ENCODE data around the gene STAT3. TPM values are rescaled to one million over a fixed set of nuclear protein-coding genes. Genes with fewer than 3 reads are reported as not detected.
A peak's percentile ranks its signal among the peaks of the same experiment; 100 is the strongest.
"Not testable (repeated sequence)": the region's sequence is repeated elsewhere in the genome, so short reads cannot be mapped to it uniquely, and the experiment has no call there.

Gene STAT3
- total RNA-seq, 3 donors from 2014 or later (not counting 1 experiment from before 2014, with no cell fraction given) = 190 to 246 (median 206) TPM

GRCh38 chr17:42421507-42422338, 33.5 kb upstream of the STAT3 start:
- no peaks in the 10 kb centered on the region for H3K9me3 Mint-ChIP-seq
- H3K36me3 ChIP-seq (ENCODE audit: control insufficient read depth, insufficient read depth, low read length) = no peaks in the 10 kb centered on the region
- no peaks in the 10 kb centered on the region for H3K9me3 ChIP-seq (ENCODE audit: control insufficient read depth, insufficient read depth, low read length)
- DNase-seq = no peak
- no peak overlapping the region for H3K27ac Mint-ChIP-seq
- no peaks in the 10 kb centered on the region for H3K36me3 Mint-ChIP-seq
- no peak overlapping the region for H3K4me3 ChIP-seq (ENCODE audit: low read length)
- peaks cover 18% of the 10 kb centered on the region for H3K4me1 ChIP-seq (ENCODE audit: control insufficient read depth, insufficient read depth, low read length)
- TF ChIP-seq CTCF (IDR thresholded peaks at IDR 0.05) = no peak
- ATAC-seq = peak in 1 of 3 donors; percentile 26
- H3K27ac ChIP-seq (ENCODE audit: low read length) = no peak overlapping the region
- H3K27me3 ChIP-seq (ENCODE audit: control insufficient read depth, insufficient read depth, low read length) = peaks cover 28% of the 10 kb centered on the region
- 7% methylated on average over 59 of the region's 59 CpGs for WGBS (ENCODE audit: insufficient coverage)
- peak overlapping the region; percentile 74 for H3K4me3 Mint-ChIP-seq
- H3K27me3 Mint-ChIP-seq (ENCODE audit: low read depth in 2 of 2) = peaks cover 35 to 43% of the 10 kb centered on the region in 2 donors
- intact Hi-C loops (cut with micrococcal nuclease) = no loop called here
- H3K4me1 Mint-ChIP-seq = peaks cover 6 to 21% of the 10 kb centered on the region in 2 donors

GRCh38 chr17:42421136-42421506, 32.9 kb upstream of the STAT3 start:
- Histone ChIP-seq H3K4me3 (ENCODE audit: low read length) (no peak overlapping the region), H3K9me3 (ENCODE audit: control insufficient read depth, insufficient read depth, low read length) (no peaks in the 10 kb centered on the region), H3K4me1 (ENCODE audit: control insufficient read depth, insufficient read depth, low read length) (peaks cover 18% of the 10 kb centered on the region), H3K27ac (ENCODE audit: low read length) (no peak overlapping the region), H3K36me3 (ENCODE audit: control insufficient read depth, insufficient read depth, low read length) (no peaks in the 10 kb centered on the region), H3K27me3 (ENCODE audit: control insufficient read depth, insufficient read depth, low read length) (peaks cover 28% of the 10 kb centered on the region)
- intact Hi-C loops (cut with micrococcal nuclease) = no loop called here
- DNase-seq = no peak
- ATAC-seq = no peak
- 46% methylated on average over 4 of the region's 6 CpGs for WGBS (ENCODE audit: insufficient coverage)
- H3K36me3 Mint-ChIP-seq = no peaks in the 10 kb centered on the region
- H3K27me3 Mint-ChIP-seq (ENCODE audit: low read depth in 2 of 2) = peaks cover 35 to 40% of the 10 kb centered on the region in 2 donors
- peak overlapping the region; percentile 74 for H3K4me3 Mint-ChIP-seq
- H3K27ac Mint-ChIP-seq = no peak overlapping the region
- H3K9me3 Mint-ChIP-seq = no peaks in the 10 kb centered on the region
- H3K4me1 Mint-ChIP-seq = peaks cover 6 to 21% of the 10 kb centered on the region in 2 donors
- TF ChIP-seq CTCF (IDR thresholded peaks at IDR 0.05) = no peak

- H3K4me3 Mint-ChIP-seq; H3K36me3 ChIP-seq (ENCODE audit: control insufficient read depth, insufficient read depth, low read length); H3K9me3 Mint-ChIP-seq; ATAC-seq; H3K27ac Mint-ChIP-seq; DNase-seq; H3K36me3 Mint-ChIP-seq; H3K27ac ChIP-seq (ENCODE audit: low read length); H3K4me3 ChIP-seq (ENCODE audit: low read length); intact Hi-C loops (cut with micrococcal nuclease); H3K9me3 ChIP-seq (ENCODE audit: control insufficient read depth, insufficient read depth, low read length): not testable (repeated sequence)
- Histone ChIP-seq H3K27me3 (ENCODE audit: control insufficient read depth, insufficient read depth, low read length) (peaks cover 16% of the 10 kb centered on the region), H3K4me1 (ENCODE audit: control insufficient read depth, insufficient read depth, low read length) (peaks cover 21% of the 10 kb centered on the region)
- H3K27me3 Mint-ChIP-seq (ENCODE audit: low read depth in 2 of 2) = peaks cover 29 to 34% of the 10 kb centered on the region in 2 donors
- WGBS (ENCODE audit: insufficient coverage) = no CpG with 5 or more reads among the region's 5 CpGs
- peaks cover 6 to 25% of the 10 kb centered on the region in 2 donors for H3K4me1 Mint-ChIP-seq
Observed at GRCh38 chr17:42417981-42418380, 29.7 kb upstream of the STAT3 start.

GRCh38 chr17:42414704-42415409, 26.6 kb upstream of the STAT3 start:
- 8% methylated on average over 7 of the region's 7 CpGs for WGBS (ENCODE audit: insufficient coverage)
- peaks cover 7% of the 10 kb centered on the region for H3K4me1 ChIP-seq (ENCODE audit: control insufficient read depth, insufficient read depth, low read length)
- peak in 1 of 2 donors; percentile 63 for DNase-seq
- peaks cover 0 to 8% of the 10 kb centered on the region in 2 donors for H3K4me1 Mint-ChIP-seq
- H3K27me3 Mint-ChIP-seq (ENCODE audit: low read depth in 2 of 2) = peaks cover 11 to 13% of the 10 kb centered on the region in 2 donors
- H3K9me3 ChIP-seq (ENCODE audit: control insufficient read depth, insufficient read depth, low read length) = no peaks in the 10 kb centered on the region
- H3K27ac Mint-ChIP-seq = no peak overlapping the region
- no peak overlapping the region for H3K4me3 Mint-ChIP-seq
- intact Hi-C loops (cut with micrococcal nuclease) = no loop called here
- no peaks in the 10 kb centered on the region for H3K36me3 Mint-ChIP-seq
- H3K27ac ChIP-seq (ENCODE audit: low read length) = no peak overlapping the region
- H3K4me3 ChIP-seq (ENCODE audit: low read length) = no peak overlapping the region
- H3K27me3 ChIP-seq (ENCODE audit: control insufficient read depth, insufficient read depth, low read length) = no peaks in the 10 kb centered on the region
- no peak for TF ChIP-seq CTCF (IDR thresholded peaks at IDR 0.05)
- no peaks in the 10 kb centered on the region for H3K9me3 Mint-ChIP-seq
- no peaks in the 10 kb centered on the region for H3K36me3 ChIP-seq (ENCODE audit: control insufficient read depth, insufficient read depth, low read length)
- peak in 1 of 3 donors; percentile 32 for ATAC-seq
